WTC11 (cell line): Measurements from ENCODE around the gene PAQR4. TPM values are rescaled to one million over a fixed set of nuclear protein-coding genes. Genes with fewer than 3 reads are reported as not detected.

Experiments
- ATAC-seq: fragments of 200-7000 bp; cut with Tn5 transposase; 2 replicates; pipeline ENCODE4 v1.10.0; 2021; ENCODE audit warnings: mild to moderate bottlenecking, moderate library complexity
- CTCF ChIA-PET: fragments of 300-600 bp; sonication (Branson Sonifier 250); formaldehyde crosslinking; loops from one replicate; lab custom pipeline; 2021; ENCODE audit warnings: antibody characterized with exemption; lab: Charles Lee
- POLR2A ChIA-PET: fragments of 350-600 bp; sonication (Branson Sonifier 250); formaldehyde crosslinking; loops from one replicate; lab custom pipeline; 2021; ENCODE audit warnings: antibody characterized with exemption; lab: Charles Lee
- DNase-seq: peaks from one replicate; pipeline ENCODE4 v3.0.0; 2021; ENCODE audit warnings: low spot score
- H3K27ac Mint-ChIP-seq: 2 replicates; pipeline ENCODE4 v1.8.0; 2021; ENCODE audit warnings: mixed read lengths
- H3K27me3 Mint-ChIP-seq: 2 replicates; pipeline ENCODE4 v1.8.0; 2021; ENCODE audit warnings: low read depth, mild to moderate bottlenecking, moderate library complexity, mixed read lengths
- H3K36me3 Mint-ChIP-seq: 2 replicates; pipeline ENCODE4 v1.8.0; 2021; ENCODE audit warnings: mixed read lengths
- H3K4me1 Mint-ChIP-seq: 2 replicates; pipeline ENCODE4 v1.8.0; 2022; ENCODE audit warnings: mixed read lengths
- H3K4me3 Mint-ChIP-seq: 2 replicates; pipeline ENCODE4 v1.8.0; 2021; ENCODE audit warnings: mild to moderate bottlenecking, moderate library complexity, mixed read lengths
- H3K9me3 Mint-ChIP-seq: 2 replicates; pipeline ENCODE4 v1.8.0; 2021; ENCODE audit warnings: mixed read lengths
- ELF4 ChIP-seq: sonication (generic); formaldehyde crosslinking; IDR thresholded peaks from 2 replicates; pipeline ENCODE4 v1.8.1; 2022; ENCODE audit warnings: low read depth, mild to moderate bottlenecking, moderate library complexity, missing genetic modification reagents
- EMX1 ChIP-seq: fragments of 250-450 bp; sonication (Bioruptor Pico); IDR thresholded peaks from 2 replicates; pipeline ENCODE4 v1.8.0; 2021; ENCODE audit warnings: mild to moderate bottlenecking
- GRHL2 ChIP-seq: fragments of 250-450 bp; sonication (Bioruptor Pico); IDR thresholded peaks from 2 replicates; pipeline ENCODE4 v1.8.0; 2022; ENCODE audit warnings: mild to moderate bottlenecking, moderate library complexity; ENCODE audit not compliant: insufficient replicate concordance, severe bottlenecking
- NFATC4 ChIP-seq: fragments of 250-450 bp; sonication (Bioruptor Pico); IDR thresholded peaks from 2 replicates; pipeline ENCODE4 v1.9.0; 2021; ENCODE audit warnings: mild to moderate bottlenecking
- NFYB ChIP-seq: sonication (generic); formaldehyde crosslinking; conservative IDR thresholded peaks from 2 replicates; pipeline ENCODE4 v1.8.0; 2022; ENCODE audit warnings: low read depth, missing genetic modification reagents
- NR2C2 ChIP-seq: sonication (generic); formaldehyde crosslinking; IDR thresholded peaks from 2 replicates; pipeline ENCODE4 v1.8.0; 2022; ENCODE audit warnings: mild to moderate bottlenecking, missing genetic modification reagents
- OVOL2 ChIP-seq: fragments of 250-450 bp; sonication (Bioruptor Pico); IDR thresholded peaks from 2 replicates; pipeline ENCODE4 v1.9.0; 2021; ENCODE audit warnings: mild to moderate bottlenecking, borderline replicate concordance
- PRRX2 ChIP-seq: fragments of 250-450 bp; sonication (Bioruptor Pico); IDR thresholded peaks from 2 replicates; pipeline ENCODE4 v1.8.0; 2021; ENCODE audit warnings: mild to moderate bottlenecking
- RELA ChIP-seq: sonication (generic); formaldehyde crosslinking; IDR thresholded peaks from 2 replicates; pipeline ENCODE4 v1.8.1; 2022; ENCODE audit warnings: missing genetic modification reagents, mild to moderate bottlenecking, borderline replicate concordance
- TEAD4 ChIP-seq: sonication (generic); formaldehyde crosslinking; IDR thresholded peaks from 2 replicates; pipeline ENCODE4 v1.8.0; 2022; ENCODE audit warnings: mild to moderate bottlenecking, missing genetic modification reagents
- ZBTB21 ChIP-seq: sonication (generic); formaldehyde crosslinking; IDR thresholded peaks from 2 replicates; pipeline ENCODE4 v1.8.1; 2023; ENCODE audit warnings: mild to moderate bottlenecking, missing genetic modification reagents, borderline replicate concordance
- ZNF138 ChIP-seq: sonication (generic); formaldehyde crosslinking; conservative IDR thresholded peaks from 2 replicates; pipeline ENCODE4 v1.8.1; 2022; ENCODE audit warnings: mild to moderate bottlenecking, moderate library complexity, missing genetic modification reagents
- ZNF219 ChIP-seq: sonication (generic); formaldehyde crosslinking; IDR thresholded peaks from 2 replicates; pipeline ENCODE4 v1.8.0; 2023; ENCODE audit warnings: missing genetic modification reagents, mild to moderate bottlenecking, borderline replicate concordance
- ZNF263 ChIP-seq: sonication (generic); formaldehyde crosslinking; IDR thresholded peaks from 2 replicates; pipeline ENCODE4 v1.8.1; 2022; ENCODE audit warnings: low read depth, mild to moderate bottlenecking, moderate library complexity, missing genetic modification reagents
- ZNF317 ChIP-seq: sonication (generic); formaldehyde crosslinking; IDR thresholded peaks from 2 replicates; pipeline ENCODE4 v1.8.1; 2023; ENCODE audit warnings: low read depth, mild to moderate bottlenecking, moderate library complexity, missing genetic modification reagents, borderline replicate concordance
- ZNF396 ChIP-seq: fragments of 250-450 bp; sonication (Bioruptor Pico); IDR thresholded peaks from 2 replicates; pipeline ENCODE4 v1.8.0; 2021; ENCODE audit warnings: mild to moderate bottlenecking, moderate library complexity, borderline replicate concordance
- total RNA-seq: library from RNA; stranded (reverse); gene quantifications from 3 replicates; pipeline ENCODE4 v1.2.3, GENCODE V29; 2021
- TF ChIP-seq, protein P1 (sequence below): sonication (generic); formaldehyde crosslinking; IDR thresholded peaks from 2 replicates; pipeline ENCODE4 v1.8.1; 2023; ENCODE audit warnings: mild to moderate bottlenecking, missing genetic modification reagents
- TF ChIP-seq, protein P2 (sequence below): sonication (generic); formaldehyde crosslinking; IDR thresholded peaks from 2 replicates; pipeline ENCODE4 v1.8.1; 2023; ENCODE audit warnings: mild to moderate bottlenecking, missing genetic modification reagents
- TF ChIP-seq, protein P3 (sequence below): fragments of 250-450 bp; sonication (Bioruptor Pico); IDR thresholded peaks from 2 replicates; pipeline ENCODE4 v1.9.0; 2021; ENCODE audit warnings: mild to moderate bottlenecking
- TF ChIP-seq, protein P4 (sequence below): sonication (generic); formaldehyde crosslinking; IDR thresholded peaks from 2 replicates; pipeline ENCODE4 v1.8.0; 2022; ENCODE audit warnings: mild to moderate bottlenecking, missing genetic modification reagents
- TF ChIP-seq, protein P5 (sequence below): sonication (generic); formaldehyde crosslinking; IDR thresholded peaks from 2 replicates; pipeline ENCODE4 v1.8.1; 2022; ENCODE audit warnings: missing genetic modification reagents, borderline replicate concordance
- TF ChIP-seq, protein P6 (sequence below): sonication (generic); formaldehyde crosslinking; IDR thresholded peaks from 2 replicates; pipeline ENCODE4 v1.8.1; 2022; ENCODE audit warnings: mild to moderate bottlenecking, moderate library complexity, missing genetic modification reagents
- TF ChIP-seq, protein P7 (sequence below): sonication (generic); formaldehyde crosslinking; IDR thresholded peaks from 2 replicates; pipeline ENCODE4 v1.8.0; 2022; ENCODE audit warnings: missing genetic modification reagents
- TF ChIP-seq, protein P8 (sequence below): fragments of 250-450 bp; sonication (Bioruptor Pico); conservative IDR thresholded peaks from 2 replicates; pipeline ENCODE4 v1.9.0; 2021; ENCODE audit warnings: mild to moderate bottlenecking

PAQR4 gene
- total RNA-seq, 1 experiment from 2014 or later = 32.4 TPM

DNA sequence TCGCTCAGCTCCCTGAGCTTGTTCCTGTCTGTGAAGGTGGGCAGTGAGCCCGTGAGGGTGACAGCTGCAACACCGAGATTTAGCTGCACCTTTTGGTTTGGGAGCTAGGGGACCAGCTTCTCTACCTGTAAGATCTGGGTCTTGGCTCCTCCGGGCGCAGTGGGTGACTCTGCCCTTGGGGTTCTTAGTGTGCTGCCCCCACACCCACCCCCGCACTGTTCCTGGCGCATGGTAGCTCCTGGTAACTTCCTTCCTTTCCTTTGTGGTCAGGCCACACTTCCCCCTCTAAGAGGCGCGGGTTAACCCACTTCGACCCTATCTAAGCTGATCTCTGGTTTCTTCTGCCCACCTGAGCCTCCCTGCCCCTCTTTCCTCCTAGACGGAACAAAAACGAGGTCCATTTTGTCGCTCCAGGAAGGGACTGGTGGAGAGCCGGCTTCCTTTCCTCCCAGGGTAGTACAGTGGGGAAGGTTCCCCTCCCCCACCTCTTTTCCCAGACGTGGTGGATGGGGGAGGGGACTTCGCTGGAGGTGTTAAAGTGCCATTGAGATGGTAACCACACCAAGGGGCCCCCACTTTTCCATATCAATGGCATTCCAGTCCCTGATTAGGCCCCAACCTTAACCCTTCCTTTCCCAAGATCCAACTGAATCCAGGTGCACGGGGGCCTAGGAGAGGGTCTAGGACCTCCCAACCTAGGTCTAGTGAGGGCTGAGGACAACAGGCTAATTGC is 39.0 kb downstream of the PAQR4 start:
- H3K36me3 Mint-ChIP-seq = no peaks in the 10 kb centered on the region
- peaks cover 62% of the 10 kb centered on the region for H3K4me1 Mint-ChIP-seq
- ATAC-seq (peak; percentile 33), DNase-seq (peak; percentile 89)
- peak overlapping the region; percentile 100 for H3K27ac Mint-ChIP-seq
- ChIA-PET POLR2A (interaction anchor here (0.7 to 13.9 kb wide), 13 partner anchors 10 to 91 kb away, joined by 3 to 502 read pairs (median 3); partner anchors contain the start of genes CLDN6, HCFC1R1, KREMEN2 and PKMYT1), CTCF (interaction anchor here (0.6 to 13.4 kb wide), 13 partner anchors 13 to 142 kb away, joined by 3 to 360 read pairs (median 4); partner anchors contain the start of genes CLDN6, HCFC1R1, KREMEN2 and PAQR4)
- H3K9me3 Mint-ChIP-seq = no peaks in the 10 kb centered on the region
- H3K4me3 Mint-ChIP-seq = peak overlapping the region; percentile 74
- H3K27me3 Mint-ChIP-seq = no peaks in the 10 kb centered on the region
- TF ChIP-seq, protein P1, sequence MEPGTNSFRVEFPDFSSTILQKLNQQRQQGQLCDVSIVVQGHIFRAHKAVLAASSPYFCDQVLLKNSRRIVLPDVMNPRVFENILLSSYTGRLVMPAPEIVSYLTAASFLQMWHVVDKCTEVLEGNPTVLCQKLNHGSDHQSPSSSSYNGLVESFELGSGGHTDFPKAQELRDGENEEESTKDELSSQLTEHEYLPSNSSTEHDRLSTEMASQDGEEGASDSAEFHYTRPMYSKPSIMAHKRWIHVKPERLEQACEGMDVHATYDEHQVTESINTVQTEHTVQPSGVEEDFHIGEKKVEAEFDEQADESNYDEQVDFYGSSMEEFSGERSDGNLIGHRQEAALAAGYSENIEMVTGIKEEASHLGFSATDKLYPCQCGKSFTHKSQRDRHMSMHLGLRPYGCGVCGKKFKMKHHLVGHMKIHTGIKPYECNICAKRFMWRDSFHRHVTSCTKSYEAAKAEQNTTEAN (CRISPR knock-in tag) = no peak
- TF ChIP-seq, protein P2, sequence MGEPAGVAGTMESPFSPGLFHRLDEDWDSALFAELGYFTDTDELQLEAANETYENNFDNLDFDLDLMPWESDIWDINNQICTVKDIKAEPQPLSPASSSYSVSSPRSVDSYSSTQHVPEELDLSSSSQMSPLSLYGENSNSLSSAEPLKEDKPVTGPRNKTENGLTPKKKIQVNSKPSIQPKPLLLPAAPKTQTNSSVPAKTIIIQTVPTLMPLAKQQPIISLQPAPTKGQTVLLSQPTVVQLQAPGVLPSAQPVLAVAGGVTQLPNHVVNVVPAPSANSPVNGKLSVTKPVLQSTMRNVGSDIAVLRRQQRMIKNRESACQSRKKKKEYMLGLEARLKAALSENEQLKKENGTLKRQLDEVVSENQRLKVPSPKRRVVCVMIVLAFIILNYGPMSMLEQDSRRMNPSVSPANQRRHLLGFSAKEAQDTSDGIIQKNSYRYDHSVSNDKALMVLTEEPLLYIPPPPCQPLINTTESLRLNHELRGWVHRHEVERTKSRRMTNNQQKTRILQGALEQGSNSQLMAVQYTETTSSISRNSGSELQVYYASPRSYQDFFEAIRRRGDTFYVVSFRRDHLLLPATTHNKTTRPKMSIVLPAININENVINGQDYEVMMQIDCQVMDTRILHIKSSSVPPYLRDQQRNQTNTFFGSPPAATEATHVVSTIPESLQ (CRISPR knock-in tag) = no peak
- TF ChIP-seq ZBTB21 (CRISPR knock-in tag) (no peak), OVOL2 (CRISPR knock-in tag) (no peak), NR2C2 (no peak), NFYB (CRISPR knock-in tag) (no peak), PRRX2 (CRISPR knock-in tag) (peak; percentile 54; the same call in 1 of the 2 replicates), RELA (CRISPR knock-in tag) (no peak), ZNF138 (no peak), ZNF396 (CRISPR knock-in tag) (no peak), GRHL2 (CRISPR knock-in tag) (no peak), ELF4 (no peak), TEAD4 (CRISPR knock-in tag) (peak; percentile 90), ZNF219 (no peak), ZNF263 (CRISPR knock-in tag) (no peak), ZNF317 (CRISPR knock-in tag) (no peak), NFATC4 (CRISPR knock-in tag) (no peak; the same call in 1 of the 2 replicates), EMX1 (CRISPR knock-in tag) (0 out of 2 replicates have a peak, but pooled peaks have one; percentile 74)
- TF ChIP-seq, protein P3, sequence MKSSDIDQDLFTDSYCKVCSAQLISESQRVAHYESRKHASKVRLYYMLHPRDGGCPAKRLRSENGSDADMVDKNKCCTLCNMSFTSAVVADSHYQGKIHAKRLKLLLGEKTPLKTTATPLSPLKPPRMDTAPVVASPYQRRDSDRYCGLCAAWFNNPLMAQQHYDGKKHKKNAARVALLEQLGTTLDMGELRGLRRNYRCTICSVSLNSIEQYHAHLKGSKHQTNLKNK (CRISPR knock-in tag) = no peak
- TF ChIP-seq, protein P4, sequence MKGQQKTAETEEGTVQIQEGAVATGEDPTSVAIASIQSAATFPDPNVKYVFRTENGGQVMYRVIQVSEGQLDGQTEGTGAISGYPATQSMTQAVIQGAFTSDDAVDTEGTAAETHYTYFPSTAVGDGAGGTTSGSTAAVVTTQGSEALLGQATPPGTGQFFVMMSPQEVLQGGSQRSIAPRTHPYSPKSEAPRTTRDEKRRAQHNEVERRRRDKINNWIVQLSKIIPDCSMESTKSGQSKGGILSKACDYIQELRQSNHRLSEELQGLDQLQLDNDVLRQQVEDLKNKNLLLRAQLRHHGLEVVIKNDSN = peak; percentile 51; the same call in 1 of the 2 replicates
- TF ChIP-seq, protein P5, sequence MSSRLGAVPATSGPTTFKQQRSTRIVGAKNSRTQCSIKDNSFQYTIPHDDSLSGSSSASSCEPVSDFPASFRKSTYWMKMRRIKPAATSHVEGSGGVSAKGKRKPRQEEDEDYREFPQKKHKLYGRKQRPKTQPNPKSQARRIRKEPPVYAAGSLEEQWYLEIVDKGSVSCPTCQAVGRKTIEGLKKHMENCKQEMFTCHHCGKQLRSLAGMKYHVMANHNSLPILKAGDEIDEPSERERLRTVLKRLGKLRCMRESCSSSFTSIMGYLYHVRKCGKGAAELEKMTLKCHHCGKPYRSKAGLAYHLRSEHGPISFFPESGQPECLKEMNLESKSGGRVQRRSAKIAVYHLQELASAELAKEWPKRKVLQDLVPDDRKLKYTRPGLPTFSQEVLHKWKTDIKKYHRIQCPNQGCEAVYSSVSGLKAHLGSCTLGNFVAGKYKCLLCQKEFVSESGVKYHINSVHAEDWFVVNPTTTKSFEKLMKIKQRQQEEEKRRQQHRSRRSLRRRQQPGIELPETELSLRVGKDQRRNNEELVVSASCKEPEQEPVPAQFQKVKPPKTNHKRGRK (CRISPR knock-in tag) = no peak
- TF ChIP-seq, protein P6, sequence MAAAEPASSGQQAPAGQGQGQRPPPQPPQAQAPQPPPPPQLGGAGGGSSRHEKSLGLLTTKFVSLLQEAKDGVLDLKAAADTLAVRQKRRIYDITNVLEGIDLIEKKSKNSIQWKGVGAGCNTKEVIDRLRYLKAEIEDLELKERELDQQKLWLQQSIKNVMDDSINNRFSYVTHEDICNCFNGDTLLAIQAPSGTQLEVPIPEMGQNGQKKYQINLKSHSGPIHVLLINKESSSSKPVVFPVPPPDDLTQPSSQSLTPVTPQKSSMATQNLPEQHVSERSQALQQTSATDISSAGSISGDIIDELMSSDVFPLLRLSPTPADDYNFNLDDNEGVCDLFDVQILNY (CRISPR knock-in tag) = no peak
- TF ChIP-seq, protein P7, sequence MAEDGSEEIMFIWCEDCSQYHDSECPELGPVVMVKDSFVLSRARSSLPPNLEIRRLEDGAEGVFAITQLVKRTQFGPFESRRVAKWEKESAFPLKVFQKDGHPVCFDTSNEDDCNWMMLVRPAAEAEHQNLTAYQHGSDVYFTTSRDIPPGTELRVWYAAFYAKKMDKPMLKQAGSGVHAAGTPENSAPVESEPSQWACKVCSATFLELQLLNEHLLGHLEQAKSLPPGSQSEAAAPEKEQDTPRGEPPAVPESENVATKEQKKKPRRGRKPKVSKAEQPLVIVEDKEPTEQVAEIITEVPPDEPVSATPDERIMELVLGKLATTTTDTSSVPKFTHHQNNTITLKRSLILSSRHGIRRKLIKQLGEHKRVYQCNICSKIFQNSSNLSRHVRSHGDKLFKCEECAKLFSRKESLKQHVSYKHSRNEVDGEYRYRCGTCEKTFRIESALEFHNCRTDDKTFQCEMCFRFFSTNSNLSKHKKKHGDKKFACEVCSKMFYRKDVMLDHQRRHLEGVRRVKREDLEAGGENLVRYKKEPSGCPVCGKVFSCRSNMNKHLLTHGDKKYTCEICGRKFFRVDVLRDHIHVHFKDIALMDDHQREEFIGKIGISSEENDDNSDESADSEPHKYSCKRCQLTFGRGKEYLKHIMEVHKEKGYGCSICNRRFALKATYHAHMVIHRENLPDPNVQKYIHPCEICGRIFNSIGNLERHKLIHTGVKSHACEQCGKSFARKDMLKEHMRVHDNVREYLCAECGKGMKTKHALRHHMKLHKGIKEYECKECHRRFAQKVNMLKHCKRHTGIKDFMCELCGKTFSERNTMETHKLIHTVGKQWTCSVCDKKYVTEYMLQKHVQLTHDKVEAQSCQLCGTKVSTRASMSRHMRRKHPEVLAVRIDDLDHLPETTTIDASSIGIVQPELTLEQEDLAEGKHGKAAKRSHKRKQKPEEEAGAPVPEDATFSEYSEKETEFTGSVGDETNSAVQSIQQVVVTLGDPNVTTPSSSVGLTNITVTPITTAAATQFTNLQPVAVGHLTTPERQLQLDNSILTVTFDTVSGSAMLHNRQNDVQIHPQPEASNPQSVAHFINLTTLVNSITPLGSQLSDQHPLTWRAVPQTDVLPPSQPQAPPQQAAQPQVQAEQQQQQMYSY (CRISPR knock-in tag) = peak; percentile 60
- TF ChIP-seq, protein P8, sequence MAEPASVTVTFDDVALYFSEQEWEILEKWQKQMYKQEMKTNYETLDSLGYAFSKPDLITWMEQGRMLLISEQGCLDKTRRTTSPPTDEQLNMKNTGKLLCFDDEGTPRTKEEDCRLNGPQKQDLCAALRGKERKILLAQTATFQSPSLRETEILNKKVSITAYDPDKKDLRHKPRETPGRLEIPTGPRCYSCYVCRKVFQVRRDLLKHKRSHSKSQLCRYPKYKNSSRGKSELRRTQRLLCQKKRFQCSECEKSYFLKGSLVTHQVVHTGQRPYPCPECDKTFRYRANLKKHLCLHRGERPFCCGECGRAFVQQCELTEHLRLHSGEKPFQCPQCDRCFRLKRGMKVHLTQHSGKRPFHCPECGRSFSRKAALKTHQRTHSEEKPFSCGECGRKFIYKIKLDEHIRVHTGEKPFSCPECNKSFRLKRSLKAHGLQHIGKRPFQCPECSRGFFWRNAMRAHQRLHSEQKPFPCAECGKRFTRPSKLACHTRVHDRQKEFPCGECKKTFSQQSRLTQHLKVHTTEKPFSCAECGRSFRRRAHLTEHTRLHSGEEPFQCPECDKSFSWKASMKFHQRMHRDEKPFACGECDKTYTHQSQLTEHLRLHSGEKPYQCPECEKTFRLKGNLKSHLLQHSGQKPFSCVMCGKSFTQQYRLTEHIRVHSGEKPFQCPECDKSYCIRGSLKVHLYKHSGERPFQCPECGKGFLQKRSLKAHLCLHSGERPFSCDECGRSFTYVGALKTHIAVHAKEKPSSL (CRISPR knock-in tag) = no peak
